Endothelial cell (in vitro differentiated cells): ENCODE measurements around the gene ZFX. TPM values are rescaled to one million over a fixed set of nuclear protein-coding genes. Genes with fewer than 3 reads are reported as not detected.
"Not testable (repeated sequence)": the region's sequence is repeated elsewhere in the genome, so short reads cannot be mapped to it uniquely, and the experiment has no call there.

Experiments
- DNase-seq: peaks from one replicate; pipeline ENCODE4 v3.0.0; 2021; ENCODE audit warnings: low spot score
- H3K27ac Mint-ChIP-seq: one replicate; pipeline ENCODE4 v1.8.0; 2021; ENCODE audit warnings: mixed read lengths, inconsistent platforms; ENCODE audit not compliant: unreplicated experiment
- H3K27me3 Mint-ChIP-seq: one replicate; pipeline ENCODE4 v1.8.0; 2021; ENCODE audit warnings: mild to moderate bottlenecking, moderate library complexity, mixed read lengths, inconsistent platforms; ENCODE audit not compliant: unreplicated experiment
- H3K36me3 Mint-ChIP-seq: one replicate; pipeline ENCODE4 v1.8.0; 2021; ENCODE audit warnings: mild to moderate bottlenecking, low read depth, mixed read lengths, inconsistent platforms; ENCODE audit not compliant: unreplicated experiment
- H3K4me1 Mint-ChIP-seq: one replicate; pipeline ENCODE4 v1.8.0; 2021; ENCODE audit warnings: mild to moderate bottlenecking, mixed read lengths, inconsistent platforms; ENCODE audit not compliant: unreplicated experiment
- H3K4me3 Mint-ChIP-seq: one replicate; pipeline ENCODE4 v1.8.0; 2021; ENCODE audit warnings: mild to moderate bottlenecking, mixed read lengths, inconsistent platforms; ENCODE audit not compliant: unreplicated experiment
- H3K9me3 Mint-ChIP-seq: one replicate; pipeline ENCODE4 v1.8.0; 2021; ENCODE audit warnings: mixed read lengths, inconsistent platforms; ENCODE audit not compliant: unreplicated experiment
- total RNA-seq: library from RNA; stranded (reverse); fragmentation: NEBNext Ultra II Directional; extraction: Animal tissue kit (Norgen Biotek cat#: 25700); gene quantifications from one replicate; pipeline ENCODE4 v1.2.1, GENCODE V29; 2021; ENCODE audit not compliant: unreplicated experiment
- TF ChIP-seq, protein P1 (sequence below): fragments of 200-600 bp; sonication (generic); IDR thresholded peaks from one replicate; pipeline ENCODE4 v1.5.0; 2021; ENCODE audit warnings: antibody characterized with exemption; ENCODE audit not compliant: unreplicated experiment

The ZFX gene
- total RNA-seq, 1 donor from 2014 or later = 40.0 TPM

DNA sequence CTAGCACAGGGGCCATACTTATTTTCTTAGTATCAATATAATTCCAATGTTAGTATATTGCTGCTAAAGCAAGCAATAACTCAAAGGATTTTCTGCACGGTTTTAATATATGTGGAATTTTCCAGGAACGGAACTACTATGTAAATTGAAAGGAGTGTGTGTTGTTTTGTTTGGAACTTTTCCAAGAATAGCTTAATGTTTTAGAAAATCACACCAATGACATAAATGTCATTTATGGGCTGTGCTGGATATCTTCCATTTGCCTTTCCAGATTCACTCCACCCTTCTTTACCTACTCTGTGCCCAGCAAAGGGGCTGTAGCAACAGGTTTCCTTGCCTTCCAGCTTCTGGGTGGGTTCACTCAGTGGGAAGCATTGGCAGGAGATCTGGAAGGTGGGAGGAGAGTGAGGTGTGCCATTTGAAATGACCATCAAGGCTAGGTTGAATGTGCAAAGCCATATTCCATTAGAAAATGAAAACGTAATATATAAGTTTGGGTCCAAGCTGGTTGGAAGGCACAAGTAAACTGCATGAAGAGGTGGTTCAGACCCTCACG is 25.2 kb upstream of the ZFX start:
- no peaks in the 10 kb centered on the region for H3K36me3 Mint-ChIP-seq
- no peaks in the 10 kb centered on the region for H3K9me3 Mint-ChIP-seq
- H3K27me3 Mint-ChIP-seq = no peaks in the 10 kb centered on the region

DNA sequence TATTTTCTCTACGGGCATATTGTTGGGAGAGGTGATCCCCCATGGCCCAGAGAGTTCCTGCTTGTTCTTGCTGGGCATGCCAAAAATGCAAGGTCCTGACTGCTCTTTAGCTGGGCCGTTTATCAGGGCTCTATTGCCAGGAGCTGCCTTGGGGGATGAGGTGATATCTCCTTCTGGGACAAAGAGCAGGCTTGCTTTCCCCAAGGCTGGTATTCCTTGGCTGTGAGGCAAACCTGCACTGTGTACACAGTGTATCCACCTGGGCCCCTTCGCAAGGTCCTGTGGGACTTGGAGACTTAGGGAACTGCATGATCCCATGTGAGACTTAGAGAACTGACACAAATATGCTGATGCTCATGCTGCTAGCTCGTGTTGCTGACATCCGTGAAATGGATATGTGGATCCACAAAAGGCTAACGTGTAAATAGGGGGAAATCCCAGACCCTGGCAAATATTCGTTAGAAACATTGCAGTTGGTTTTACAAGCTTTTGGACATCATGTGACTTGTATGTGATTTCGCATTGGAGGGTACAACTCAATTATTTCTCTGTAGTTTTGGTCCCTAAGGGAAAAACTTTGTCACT is 24.4 kb upstream of the ZFX start:
- no peak overlapping the region for H3K27ac Mint-ChIP-seq
- no peaks in the 10 kb centered on the region for H3K9me3 Mint-ChIP-seq
- H3K27me3 Mint-ChIP-seq = peaks cover under 1% of the 10 kb centered on the region

More for the DNA sequence above, 25.2 kb upstream of the ZFX start:
- TF ChIP-seq, protein P1, sequence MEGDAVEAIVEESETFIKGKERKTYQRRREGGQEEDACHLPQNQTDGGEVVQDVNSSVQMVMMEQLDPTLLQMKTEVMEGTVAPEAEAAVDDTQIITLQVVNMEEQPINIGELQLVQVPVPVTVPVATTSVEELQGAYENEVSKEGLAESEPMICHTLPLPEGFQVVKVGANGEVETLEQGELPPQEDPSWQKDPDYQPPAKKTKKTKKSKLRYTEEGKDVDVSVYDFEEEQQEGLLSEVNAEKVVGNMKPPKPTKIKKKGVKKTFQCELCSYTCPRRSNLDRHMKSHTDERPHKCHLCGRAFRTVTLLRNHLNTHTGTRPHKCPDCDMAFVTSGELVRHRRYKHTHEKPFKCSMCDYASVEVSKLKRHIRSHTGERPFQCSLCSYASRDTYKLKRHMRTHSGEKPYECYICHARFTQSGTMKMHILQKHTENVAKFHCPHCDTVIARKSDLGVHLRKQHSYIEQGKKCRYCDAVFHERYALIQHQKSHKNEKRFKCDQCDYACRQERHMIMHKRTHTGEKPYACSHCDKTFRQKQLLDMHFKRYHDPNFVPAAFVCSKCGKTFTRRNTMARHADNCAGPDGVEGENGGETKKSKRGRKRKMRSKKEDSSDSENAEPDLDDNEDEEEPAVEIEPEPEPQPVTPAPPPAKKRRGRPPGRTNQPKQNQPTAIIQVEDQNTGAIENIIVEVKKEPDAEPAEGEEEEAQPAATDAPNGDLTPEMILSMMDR = no peak
- DNase-seq = no peak
- Mint-ChIP-seq H3K4me1 (no peaks in the 10 kb centered on the region), H3K27ac (no peak overlapping the region), H3K4me3 (no peak overlapping the region)

DNA sequence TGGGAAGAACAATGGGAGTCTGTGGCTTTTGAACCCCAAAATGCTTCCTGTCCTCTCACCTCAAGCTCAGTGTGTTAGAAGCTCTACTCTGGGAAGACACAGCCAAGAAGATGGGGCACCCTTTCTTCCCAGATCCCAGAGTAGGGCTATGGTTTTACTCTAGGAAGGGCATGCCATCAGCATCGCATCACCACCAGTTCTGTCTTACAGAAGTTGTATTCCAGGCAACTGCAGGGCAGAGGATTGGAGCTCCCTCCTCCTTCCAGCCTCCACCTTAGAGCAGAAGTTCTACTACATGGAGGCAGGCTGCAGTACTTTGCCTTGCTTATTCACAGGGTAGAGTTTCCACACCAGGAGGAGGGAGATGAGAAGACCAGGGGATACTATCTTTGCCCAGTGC is 18.1 kb upstream of the ZFX start:
- Mint-ChIP-seq H3K36me3 (no peaks in the 10 kb centered on the region), H3K4me3 (no peak overlapping the region), H3K4me1 (peaks cover 3% of the 10 kb centered on the region), H3K27me3 (peaks cover 1% of the 10 kb centered on the region), H3K27ac (no peak overlapping the region), H3K9me3 (no peaks in the 10 kb centered on the region)
- TF ChIP-seq, protein P1 = no peak
- DNase-seq = no peak

More for the DNA sequence above, 24.4 kb upstream of the ZFX start:
- no peak overlapping the region for H3K4me3 Mint-ChIP-seq
- DNase-seq = no peak
- TF ChIP-seq, protein P1 = no peak
- H3K36me3 Mint-ChIP-seq = no peaks in the 10 kb centered on the region
- H3K4me1 Mint-ChIP-seq = no peaks in the 10 kb centered on the region

DNA sequence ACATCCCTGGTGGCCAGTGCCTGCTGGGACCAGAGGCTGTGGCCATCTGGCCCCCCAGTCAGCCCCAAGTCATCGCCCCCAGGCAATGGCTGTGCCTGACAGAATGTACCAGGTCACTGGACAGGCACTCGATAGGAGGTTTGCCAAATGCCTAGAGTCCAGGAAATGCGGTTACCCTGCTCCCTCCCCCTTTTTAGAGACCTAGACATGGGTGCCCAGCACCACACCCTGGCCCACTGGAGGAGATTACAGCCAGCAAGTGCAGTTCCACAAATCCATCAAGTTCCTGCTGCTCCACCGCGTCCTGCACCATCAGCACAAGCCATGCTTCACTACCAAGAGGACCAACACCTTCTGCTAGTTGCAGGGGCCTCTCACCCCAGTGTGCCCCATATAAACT is 16.2 kb upstream of the ZFX start:
- no peaks in the 10 kb centered on the region for H3K9me3 Mint-ChIP-seq
- no peak for DNase-seq
- peaks cover 3% of the 10 kb centered on the region for H3K4me1 Mint-ChIP-seq
- H3K4me3 Mint-ChIP-seq = no peak overlapping the region
- TF ChIP-seq, protein P1 = no peak
- no peaks in the 10 kb centered on the region for H3K36me3 Mint-ChIP-seq
- peaks cover 1% of the 10 kb centered on the region for H3K27me3 Mint-ChIP-seq
- no peak overlapping the region for H3K27ac Mint-ChIP-seq

DNA sequence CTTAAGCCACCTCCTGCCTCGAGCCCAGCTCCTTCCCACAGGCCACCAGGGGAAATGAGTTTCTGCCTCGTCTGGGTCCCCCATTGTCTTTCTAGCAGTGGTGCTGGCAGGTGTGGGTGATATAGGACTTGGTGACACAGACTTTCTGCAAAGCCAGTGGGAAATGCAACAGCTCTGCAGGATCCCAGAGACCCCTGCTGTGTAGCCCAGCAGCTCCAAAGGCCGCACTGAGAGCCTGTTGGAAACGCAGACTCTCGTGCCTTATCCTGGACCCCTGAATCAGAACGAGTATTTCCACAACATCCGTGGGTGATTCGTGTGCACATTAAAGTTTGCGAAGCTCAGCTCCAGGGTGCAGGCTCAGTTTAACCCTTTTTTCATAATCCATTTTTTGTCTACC is 13.8 kb upstream of the ZFX start:
- H3K36me3 Mint-ChIP-seq, H3K4me1 Mint-ChIP-seq, DNase-seq, H3K9me3 Mint-ChIP-seq, H3K27me3 Mint-ChIP-seq, H3K27ac Mint-ChIP-seq, H3K4me3 Mint-ChIP-seq: not testable (repeated sequence)
